GM19025 (cell line): ENCODE results near the gene TMSB10.
"Not testable (repeated sequence)": the region's sequence is repeated elsewhere in the genome, so short reads cannot be mapped to it uniquely, and the experiment has no call there.

Source experiments
- ATAC-seq: cut with Tn5 transposase; IDR thresholded peaks from one replicate; pipeline ENCODE4 v1.9.1; 2021; ENCODE audit warnings: mild to moderate bottlenecking, low read depth, moderate library complexity; ENCODE audit not compliant: unreplicated experiment

TMSB10 gene

GRCh38 chr2:84900971-84901370 lies 4.5 kb upstream of the TMSB10 start:
- no peak for ATAC-seq

GRCh38 chr2:84901593-84902120 lies 3.8 kb upstream of the TMSB10 start:
- ATAC-seq: no peak

GRCh38 chr2:84902526-84902925 lies 2.9 kb upstream of the TMSB10 start:
- no peak for ATAC-seq

GRCh38 chr2:84904151-84904550 lies 1.3 kb upstream of the TMSB10 start:
- ATAC-seq: no peak

GRCh38 chr2:84904717-84905174 lies 710 bp upstream of the TMSB10 start:
- ATAC-seq: no peak

GRCh38 chr2:84906108-84906899 lies 848 bp downstream of the TMSB10 start:
- peak; percentile 21 for ATAC-seq

GRCh38 chr2:84906900-84907714 lies 1.7 kb downstream of the TMSB10 start:
- peak; percentile 21 for ATAC-seq

- no peak for ATAC-seq
Measured at GRCh38 chr2:84908948-84909713, 3.7 kb downstream of the TMSB10 start.

- no peak for ATAC-seq
Measured at GRCh38 chr2:84911135-84911678, 5.8 kb downstream of the TMSB10 start.

GRCh38 chr2:84912984-84913383 lies 7.5 kb downstream of the TMSB10 start:
- no peak for ATAC-seq

- no peak for ATAC-seq
Measured at GRCh38 chr2:84914334-84914733, 8.9 kb downstream of the TMSB10 start.

- ATAC-seq: not testable (repeated sequence)
Measured at GRCh38 chr2:84915675-84916074, 10.2 kb downstream of the TMSB10 start.

GRCh38 chr2:84917821-84918220 lies 12.4 kb downstream of the TMSB10 start:
- ATAC-seq: not testable (repeated sequence)

GRCh38 chr2:84918430-84918829 lies 13.0 kb downstream of the TMSB10 start:
- no peak for ATAC-seq

- peak; percentile 36 for ATAC-seq
Measured at GRCh38 chr2:84919885-84920580, 14.6 kb downstream of the TMSB10 start.

- ATAC-seq: no peak
Measured at GRCh38 chr2:84923009-84923408, 17.6 kb downstream of the TMSB10 start.

GRCh38 chr2:84924173-84925106 lies 19.0 kb downstream of the TMSB10 start:
- peak; percentile 31 for ATAC-seq

GRCh38 chr2:84925336-84925723 lies 19.9 kb downstream of the TMSB10 start:
- ATAC-seq: no peak
